ENCODE data around the gene HYDIN. TPM values are rescaled to one million over a fixed set of nuclear protein-coding genes. Genes with fewer than 3 reads are reported as not detected.

HYDIN gene
- total RNA-seq, 1 experiment from 2014 or later = not detected

DNA sequence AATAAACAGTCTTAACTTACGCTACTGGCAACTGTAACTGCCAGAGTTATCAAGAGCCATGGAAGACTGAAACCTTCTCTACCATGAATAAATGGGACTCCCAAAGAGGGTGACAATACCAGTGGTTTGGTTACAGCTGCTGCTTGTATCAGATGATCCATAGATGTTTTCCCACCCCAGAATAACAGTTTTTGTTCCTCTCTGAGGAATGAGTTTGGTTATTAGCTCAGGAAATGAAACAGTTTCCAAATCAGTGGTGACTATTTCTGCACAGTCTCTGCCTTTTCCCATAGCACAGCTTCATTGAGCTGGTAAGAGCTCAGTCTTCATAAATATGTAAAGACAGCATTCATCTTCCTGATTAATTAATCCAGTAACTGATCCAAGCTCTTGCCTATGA is 14.0 kb upstream of the HYDIN start:
- no peaks in the 10 kb centered on the region for H3K27me3 ChIP-seq (ENCODE audit: insufficient read depth, low read length)
- no peaks in the 10 kb centered on the region for H3K9me3 ChIP-seq (ENCODE audit: control insufficient read depth in 1 of 2, insufficient read depth in 1 of 2, low read depth in 1 of 2, low read length in 2 of 2)
- ChIA-PET CTCF (no interaction called here), POLR2A (no interaction called here), RAD21 (ENCODE audit: low non-redundant PET in 1 of 2, low total read pairs in 2 of 2, uncharacterized antibody in 2 of 2, unreplicated experiment in 2 of 2) (no interaction called here)
- TF ChIP-seq YY1 (IDR thresholded peaks at IDR 0.05; ENCODE audit: extremely low read depth, insufficient replicate concordance, low read depth, low read length) = no peak
- TF ChIP-seq FOSL1 (IDR thresholded peaks at IDR 0.05; ENCODE audit: low read depth) = no peak
- TF ChIP-seq SIN3A (IDR thresholded peaks at IDR 0.05; ENCODE audit: low read depth) = no peak
- TF ChIP-seq, protein P1, sequence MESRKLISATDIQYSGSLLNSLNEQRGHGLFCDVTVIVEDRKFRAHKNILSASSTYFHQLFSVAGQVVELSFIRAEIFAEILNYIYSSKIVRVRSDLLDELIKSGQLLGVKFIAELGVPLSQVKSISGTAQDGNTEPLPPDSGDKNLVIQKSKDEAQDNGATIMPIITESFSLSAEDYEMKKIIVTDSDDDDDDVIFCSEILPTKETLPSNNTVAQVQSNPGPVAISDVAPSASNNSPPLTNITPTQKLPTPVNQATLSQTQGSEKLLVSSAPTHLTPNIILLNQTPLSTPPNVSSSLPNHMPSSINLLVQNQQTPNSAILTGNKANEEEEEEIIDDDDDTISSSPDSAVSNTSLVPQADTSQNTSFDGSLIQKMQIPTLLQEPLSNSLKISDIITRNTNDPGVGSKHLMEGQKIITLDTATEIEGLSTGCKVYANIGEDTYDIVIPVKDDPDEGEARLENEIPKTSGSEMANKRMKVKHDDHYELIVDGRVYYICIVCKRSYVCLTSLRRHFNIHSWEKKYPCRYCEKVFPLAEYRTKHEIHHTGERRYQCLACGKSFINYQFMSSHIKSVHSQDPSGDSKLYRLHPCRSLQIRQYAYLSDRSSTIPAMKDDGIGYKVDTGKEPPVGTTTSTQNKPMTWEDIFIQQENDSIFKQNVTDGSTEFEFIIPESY (IDR thresholded peaks at IDR 0.05; ENCODE audit: extremely low read depth, insufficient replicate concordance, low read length) = no peak
- TF ChIP-seq EZH2phosphoT487 (IDR thresholded peaks at IDR 0.05; ENCODE audit: borderline replicate concordance) = no peak
- no peak for TF ChIP-seq CBX3 (IDR thresholded peaks at IDR 0.05; ENCODE audit: low read depth)
- TF ChIP-seq, protein P2, sequence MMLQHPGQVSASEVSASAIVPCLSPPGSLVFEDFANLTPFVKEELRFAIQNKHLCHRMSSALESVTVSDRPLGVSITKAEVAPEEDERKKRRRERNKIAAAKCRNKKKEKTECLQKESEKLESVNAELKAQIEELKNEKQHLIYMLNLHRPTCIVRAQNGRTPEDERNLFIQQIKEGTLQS (IDR thresholded peaks at IDR 0.05) = no peak
- no peak for TF ChIP-seq POLR2A (IDR thresholded peaks at IDR 0.05; ENCODE audit: borderline replicate concordance, extremely low read depth, insufficient read depth, insufficient read length)
- TF ChIP-seq, protein P3, sequence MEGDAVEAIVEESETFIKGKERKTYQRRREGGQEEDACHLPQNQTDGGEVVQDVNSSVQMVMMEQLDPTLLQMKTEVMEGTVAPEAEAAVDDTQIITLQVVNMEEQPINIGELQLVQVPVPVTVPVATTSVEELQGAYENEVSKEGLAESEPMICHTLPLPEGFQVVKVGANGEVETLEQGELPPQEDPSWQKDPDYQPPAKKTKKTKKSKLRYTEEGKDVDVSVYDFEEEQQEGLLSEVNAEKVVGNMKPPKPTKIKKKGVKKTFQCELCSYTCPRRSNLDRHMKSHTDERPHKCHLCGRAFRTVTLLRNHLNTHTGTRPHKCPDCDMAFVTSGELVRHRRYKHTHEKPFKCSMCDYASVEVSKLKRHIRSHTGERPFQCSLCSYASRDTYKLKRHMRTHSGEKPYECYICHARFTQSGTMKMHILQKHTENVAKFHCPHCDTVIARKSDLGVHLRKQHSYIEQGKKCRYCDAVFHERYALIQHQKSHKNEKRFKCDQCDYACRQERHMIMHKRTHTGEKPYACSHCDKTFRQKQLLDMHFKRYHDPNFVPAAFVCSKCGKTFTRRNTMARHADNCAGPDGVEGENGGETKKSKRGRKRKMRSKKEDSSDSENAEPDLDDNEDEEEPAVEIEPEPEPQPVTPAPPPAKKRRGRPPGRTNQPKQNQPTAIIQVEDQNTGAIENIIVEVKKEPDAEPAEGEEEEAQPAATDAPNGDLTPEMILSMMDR (IDR thresholded peaks at IDR 0.05 in 2 of 3, conservative IDR thresholded peaks at IDR 0.05 in 1 of 3; ENCODE audit: borderline replicate concordance in 1 of 3, insufficient read depth in 1 of 3, low read depth in 2 of 3, low read length in 2 of 3) = no peak
- TF ChIP-seq POLR2AphosphoS5 (IDR thresholded peaks at IDR 0.05; ENCODE audit: low read depth, low read length) = no peak
- no peak for TF ChIP-seq TCF7L2 (IDR thresholded peaks at IDR 0.05; ENCODE audit: borderline replicate concordance, extremely low read depth, insufficient read depth, insufficient read length)
- no peak overlapping the region for H3K4me2 ChIP-seq (ENCODE audit: low read length)
- no peak overlapping the region for H2AFZ ChIP-seq (ENCODE audit: low read depth, low read length, poor library complexity, severe bottlenecking)
- DNase-seq (ENCODE audit: low read depth, low spot score) (no peak), ATAC-seq (no peak)
- no peak overlapping the region for H3K4me3 ChIP-seq (replicated peaks in 1 of 2; ENCODE audit: low read depth in 1 of 2, low read length in 2 of 2)
- H3K79me2 ChIP-seq (ENCODE audit: insufficient read depth, low read length) = no peaks in the 10 kb centered on the region
- no TSS peak for BruUV-seq (replicated peaks)
- H3K4me1 ChIP-seq (ENCODE audit: control insufficient read depth in 1 of 2, insufficient read depth in 2 of 2, low read length in 2 of 2) = no peaks in the 10 kb centered on the region
- intact Hi-C loops (cut with micrococcal nuclease) = no loop called here
- no peaks in the 10 kb centered on the region for H3K36me3 ChIP-seq (ENCODE audit: control insufficient read depth in 1 of 2, insufficient read depth in 2 of 2, low read length in 2 of 2)
- H3K9me2 ChIP-seq (ENCODE audit: insufficient read depth) = no peaks in the 10 kb centered on the region
- no peaks in the 10 kb centered on the region for H4K20me1 ChIP-seq (ENCODE audit: insufficient read depth)
- no peak overlapping the region for H3K27ac ChIP-seq (ENCODE audit: low read depth, low read length)
- H3K9ac ChIP-seq (ENCODE audit: low read length) = no peak overlapping the region
